Activated T-cell treated with anti-CD3 and anti-CD28 coated beads for 1 hour (primary cell): Measurements from ENCODE around the gene KLF4.

ENCODE experiments used
- DNase-seq: peaks from one replicate; pipeline ENCODE4 v3.0.0-alpha.2; 2020; ENCODE audit warnings: low read depth

The KLF4 gene

DNA sequence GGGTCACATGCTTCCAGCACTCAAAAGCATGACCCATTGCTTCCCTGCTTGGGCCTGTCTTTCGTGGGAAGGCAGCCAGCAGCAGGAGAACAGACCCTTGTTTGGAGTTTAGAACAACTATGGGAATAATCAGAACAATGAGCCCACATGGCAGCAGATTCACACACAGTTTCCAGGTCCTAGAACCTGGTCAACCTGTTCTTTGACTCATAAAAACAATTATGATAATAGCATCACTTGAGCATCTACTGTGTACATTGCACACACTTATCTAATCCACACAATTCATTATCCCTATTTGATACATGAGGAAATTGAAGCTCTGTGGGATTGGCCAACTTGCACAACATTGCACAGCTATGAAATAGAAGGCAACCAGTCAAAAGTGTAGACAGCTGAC, 41.7 kb downstream of the KLF4 start:
- DNase-seq, result no peak

DNA sequence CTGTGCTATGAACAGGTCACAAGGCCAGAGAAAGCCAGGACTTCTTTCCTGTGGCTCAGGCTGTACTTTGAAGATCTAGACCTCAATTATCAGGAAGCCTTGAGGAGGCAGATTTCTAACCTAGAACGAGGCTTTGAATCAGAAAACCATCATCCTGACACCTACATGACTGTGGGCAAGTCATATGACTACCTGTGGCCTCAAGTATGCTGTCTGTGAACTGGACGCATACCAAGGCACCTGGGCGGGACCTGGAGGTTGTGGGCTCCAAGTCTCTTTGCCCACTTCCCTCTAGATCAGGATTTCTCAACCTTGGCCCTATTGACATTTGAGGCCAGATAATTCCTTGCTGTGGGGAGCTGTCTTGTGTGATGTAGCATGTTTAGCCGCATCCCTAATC, 42.5 kb downstream of the KLF4 start:
- no peak for DNase-seq

DNA sequence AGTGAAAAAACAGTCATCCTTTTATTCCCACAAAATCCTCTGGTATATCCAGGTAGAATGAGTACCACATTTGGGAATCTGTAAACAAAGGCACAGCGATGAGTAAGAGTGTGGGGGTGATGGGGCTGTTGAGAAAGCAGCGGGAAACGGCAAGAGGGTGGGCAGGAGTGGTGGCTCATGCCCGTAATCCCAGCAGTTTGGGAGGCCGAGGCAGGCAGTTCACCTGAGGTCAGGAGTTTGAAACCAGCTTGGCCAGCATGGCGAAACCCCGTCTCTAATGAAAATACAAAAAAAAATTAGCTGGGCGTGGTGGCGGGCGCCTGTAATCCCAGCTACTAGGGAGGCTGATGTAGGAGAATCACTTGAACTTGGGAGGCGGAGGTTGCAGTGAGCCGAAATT, 43.1 kb downstream of the KLF4 start:
- no peak for DNase-seq

DNA sequence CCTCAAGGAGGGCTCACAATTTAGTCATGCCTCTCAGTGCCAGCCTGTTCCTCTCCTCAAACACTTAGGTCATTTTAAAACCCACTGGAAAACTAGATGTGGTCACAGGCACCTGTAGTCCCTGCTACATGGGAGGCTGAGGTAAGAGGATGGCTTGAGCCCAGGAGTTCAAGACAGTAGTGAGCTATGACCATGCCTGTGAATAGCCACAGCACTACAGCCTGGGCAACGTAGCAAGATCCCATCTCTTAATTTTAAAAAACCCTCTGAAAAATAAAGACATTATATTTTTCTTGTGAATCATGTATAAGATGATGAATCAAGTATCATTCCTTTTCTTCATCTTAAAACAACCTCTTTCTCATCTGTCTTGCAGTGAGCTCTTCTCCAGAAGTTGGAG, 45.8 kb downstream of the KLF4 start:
- no peak for DNase-seq

DNA sequence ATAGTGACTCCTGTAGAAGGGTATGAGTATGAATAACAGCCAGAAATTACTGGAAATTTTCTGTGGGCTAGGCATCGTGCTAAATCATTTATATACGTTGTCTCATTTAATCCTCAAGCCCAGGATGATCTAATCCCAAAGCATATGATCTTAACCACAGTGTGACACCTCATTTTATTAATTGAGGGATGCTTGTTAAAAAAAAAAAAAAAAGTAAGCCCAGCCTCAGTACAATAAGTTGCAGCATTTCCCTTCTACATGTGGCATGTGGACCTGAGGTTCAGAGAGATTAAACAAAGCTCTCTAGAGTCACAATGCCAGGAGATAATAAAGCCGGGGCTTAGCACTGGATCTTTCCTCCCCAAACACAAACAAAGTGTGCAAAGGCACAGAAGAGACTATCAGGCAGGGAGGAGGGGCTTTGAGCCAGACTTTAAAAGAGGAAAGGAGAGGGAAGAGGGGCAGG, 49.5 kb downstream of the KLF4 start:
- no peak for DNase-seq

DNA sequence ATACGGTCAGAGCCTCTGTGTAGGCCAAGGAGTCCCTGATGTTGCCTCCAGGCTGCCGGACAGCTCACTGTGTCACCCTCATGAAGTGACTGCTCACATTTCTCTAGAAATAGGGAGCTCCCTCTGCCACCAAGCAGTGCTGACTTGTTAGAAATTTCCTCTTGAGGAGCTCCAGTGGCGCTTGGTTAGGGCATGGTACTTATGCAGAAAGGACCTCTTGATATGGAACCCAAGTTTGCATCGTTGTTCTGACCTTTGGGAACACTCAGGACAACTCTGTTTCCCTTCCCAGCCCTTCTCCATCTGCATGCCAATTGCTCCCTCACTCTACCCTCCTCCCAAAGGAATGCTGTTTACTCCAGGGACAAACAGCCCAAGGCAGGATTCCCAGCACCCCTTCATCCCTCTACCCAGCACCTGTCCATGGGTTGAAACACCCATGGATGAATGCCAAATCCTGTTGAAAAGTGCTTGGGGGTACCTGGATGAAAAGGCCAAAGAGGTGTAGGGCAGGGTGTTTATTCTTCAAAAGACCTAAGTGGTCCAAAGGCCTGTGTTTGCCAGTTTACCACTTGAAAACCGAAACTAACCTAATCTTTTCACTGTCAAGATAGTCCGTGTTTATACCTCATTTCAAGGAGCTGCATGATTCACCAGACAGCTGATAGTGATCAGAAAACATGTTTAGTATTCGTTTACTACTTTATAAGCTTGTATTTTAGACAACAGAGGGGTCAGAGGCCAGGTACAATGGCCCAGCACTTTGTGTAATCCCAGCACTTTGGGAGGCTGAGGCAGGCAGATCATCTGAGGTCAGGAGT, 51.1 kb downstream of the KLF4 start:
- DNase-seq, result no peak

DNA sequence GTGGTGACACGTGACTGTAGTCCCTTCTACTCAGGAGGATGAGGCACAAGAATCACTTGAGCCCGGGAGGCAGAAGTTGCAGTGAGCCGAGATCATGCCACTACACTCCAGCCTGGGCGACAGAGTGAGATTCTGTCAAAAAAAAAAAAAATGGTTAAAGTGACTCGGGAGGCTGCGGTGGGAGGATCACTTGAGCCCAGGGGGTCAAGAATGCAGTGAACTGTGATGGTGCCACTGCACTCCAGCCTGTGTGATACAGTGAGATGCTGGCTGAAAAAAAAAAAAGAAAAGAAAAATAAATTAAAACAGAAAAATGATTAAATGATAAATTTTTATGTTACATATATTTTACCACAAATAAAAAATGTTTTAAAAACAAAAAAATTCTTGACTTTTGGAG, 51.9 kb downstream of the KLF4 start:
- no peak for DNase-seq

DNA sequence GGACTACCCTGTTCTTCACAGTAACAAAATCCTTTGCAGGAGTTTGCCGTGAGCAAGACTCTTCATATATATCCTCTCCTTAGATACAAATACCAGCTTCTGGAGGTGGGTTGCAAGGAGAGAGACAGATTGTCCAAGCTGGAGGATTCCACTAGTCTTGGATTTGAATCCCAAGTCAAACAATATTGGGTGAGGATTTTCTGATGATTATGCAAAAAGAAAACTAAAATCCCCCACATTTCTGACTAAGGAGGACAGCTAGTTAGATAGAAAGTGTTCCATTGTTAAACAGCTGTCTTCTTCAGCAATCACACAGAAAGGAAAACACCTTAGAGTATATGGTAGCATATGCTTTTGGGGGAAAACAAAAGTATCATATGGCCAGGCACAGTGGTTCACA, 54.2 kb downstream of the KLF4 start:
- no peak for DNase-seq
